ENCODE measurements around the gene MMP27.

- TF ChIP-seq, protein P1, sequence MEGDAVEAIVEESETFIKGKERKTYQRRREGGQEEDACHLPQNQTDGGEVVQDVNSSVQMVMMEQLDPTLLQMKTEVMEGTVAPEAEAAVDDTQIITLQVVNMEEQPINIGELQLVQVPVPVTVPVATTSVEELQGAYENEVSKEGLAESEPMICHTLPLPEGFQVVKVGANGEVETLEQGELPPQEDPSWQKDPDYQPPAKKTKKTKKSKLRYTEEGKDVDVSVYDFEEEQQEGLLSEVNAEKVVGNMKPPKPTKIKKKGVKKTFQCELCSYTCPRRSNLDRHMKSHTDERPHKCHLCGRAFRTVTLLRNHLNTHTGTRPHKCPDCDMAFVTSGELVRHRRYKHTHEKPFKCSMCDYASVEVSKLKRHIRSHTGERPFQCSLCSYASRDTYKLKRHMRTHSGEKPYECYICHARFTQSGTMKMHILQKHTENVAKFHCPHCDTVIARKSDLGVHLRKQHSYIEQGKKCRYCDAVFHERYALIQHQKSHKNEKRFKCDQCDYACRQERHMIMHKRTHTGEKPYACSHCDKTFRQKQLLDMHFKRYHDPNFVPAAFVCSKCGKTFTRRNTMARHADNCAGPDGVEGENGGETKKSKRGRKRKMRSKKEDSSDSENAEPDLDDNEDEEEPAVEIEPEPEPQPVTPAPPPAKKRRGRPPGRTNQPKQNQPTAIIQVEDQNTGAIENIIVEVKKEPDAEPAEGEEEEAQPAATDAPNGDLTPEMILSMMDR (IDR thresholded peaks at IDR 0.05): no peak
- TF ChIP-seq MXI1 (IDR thresholded peaks at IDR 0.05; ENCODE audit: low read depth, low read length) (no peak), MEF2A (IDR thresholded peaks at IDR 0.05; ENCODE audit: borderline replicate concordance, low read depth) (no peak), CHD2 (IDR thresholded peaks at IDR 0.05; ENCODE audit: low read length, partially characterized antibody) (no peak), PBX3 (IDR thresholded peaks at IDR 0.05) (no peak), RXRA (IDR thresholded peaks at IDR 0.05; ENCODE audit: borderline replicate concordance, low read depth) (no peak), REST (IDR thresholded peaks at IDR 0.05; ENCODE audit: low read depth, low read length) (no peak), ELF1 (IDR thresholded peaks at IDR 0.05) (no peak)
- TF ChIP-seq, protein P2, sequence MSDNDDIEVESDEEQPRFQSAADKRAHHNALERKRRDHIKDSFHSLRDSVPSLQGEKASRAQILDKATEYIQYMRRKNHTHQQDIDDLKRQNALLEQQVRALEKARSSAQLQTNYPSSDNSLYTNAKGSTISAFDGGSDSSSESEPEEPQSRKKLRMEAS (IDR thresholded peaks at IDR 0.05; ENCODE audit: low read depth): no peak
These were observed 14.2 kb upstream of the MMP27 start for GRCh38 chr11:102719620-102720277.

Data from SK-N-SH (cell line).